ENCODE measurements around the gene MALRD1.

GRCh38 chr10:19451937-19452336 is 403.3 kb downstream of the MALRD1 start:
- TF ChIP-seq CTCF (IDR thresholded peaks at IDR 0.05) (no peak), POLR2A (IDR thresholded peaks at IDR 0.05) (no peak)

Data from Peyer's patch (tissue), 4 donors.